Sigmoid colon (tissue), 7 donors: ENCODE results near the gene TAF1B. TPM values are rescaled to one million over a fixed set of nuclear protein-coding genes. Genes with fewer than 3 reads are reported as not detected.

ENCODE experiments used
- DNase-seq: peaks from one replicate; pipeline ENCODE4 v3.0.0-alpha.2; 2019
- H3K27ac ChIP-seq, 4 donors: fragments of 200-600 bp; sonication (generic); one replicate each; pipeline ENCODE4 v1.5.1; 2016 to 2019; ENCODE audit warnings: mild to moderate bottlenecking in 1 of 4
- H3K27me3 ChIP-seq, 3 donors: fragments of 200-600 bp; sonication (generic); one replicate each; pipeline ENCODE4 v1.5.1; 2019; ENCODE audit warnings: mild to moderate bottlenecking in 1 of 3
- H3K36me3 ChIP-seq, 4 donors: fragments of 200-600 bp; sonication (generic); one replicate each; pipeline ENCODE4 v1.5.1; 2016 to 2019
- H3K4me1 ChIP-seq, 4 donors: fragments of 200-600 bp; sonication (generic); one replicate each; pipeline ENCODE4 v1.5.1; 2017 to 2019
- H3K4me3 ChIP-seq, 4 donors: fragments of 200-600 bp; sonication (generic); one replicate each; pipeline ENCODE4 v1.5.1; 2017 to 2019; ENCODE audit warnings: mild to moderate bottlenecking in 2 of 4, moderate library complexity in 1 of 4
- H3K9me3 ChIP-seq, 4 donors: fragments of 200-600 bp in 3 of 4; sonication (generic) in 3 of 4; one replicate each; pipeline versions ENCODE4 v1.5.1 to v1.6.1; 2013 to 2019
- CTCF ChIP-seq, 4 experiments: fragments of 450-650 bp in 3 of 4; fragments of 200-600 bp in 1 of 4; IDR thresholded peaks; one replicate each; pipeline ENCODE4 v1.5.1; 2016 to 2019; ENCODE audit warnings: antibody characterized with exemption in 4 of 4, mild to moderate bottlenecking in 3 of 4, moderate library complexity in 2 of 4
- EP300 ChIP-seq, 4 donors: sonication (generic); formaldehyde crosslinking; IDR thresholded peaks; one replicate each; pipeline ENCODE4 v1.6.1; 2017; ENCODE audit warnings: antibody characterized with exemption in 4 of 4
- POLR2A ChIP-seq, 2 donors: fragments of 450-650 bp; IDR thresholded peaks; one replicate each; pipeline ENCODE4 v1.6.1; 2016; ENCODE audit warnings: antibody characterized with exemption in 2 of 2, mild to moderate bottlenecking in 2 of 2, moderate library complexity in 2 of 2
- POLR2AphosphoS5 ChIP-seq, 4 donors: sonication (generic); formaldehyde crosslinking; IDR thresholded peaks; one replicate each; pipeline ENCODE4 v1.6.1; 2017; ENCODE audit warnings: antibody characterized with exemption in 4 of 4
- WGBS, 2 donors: extraction: QIAGEN DNeasy Blood & Tissue Kit; methylation state at CpG; one replicate each; pipeline ENCODE4 v1.1.7; 2013; 5-methylcytosine and 5-hydroxymethylcytosine counted together
- intact Hi-C: fragments of 100-400 bp; cut with DNase I; formaldehyde crosslinking; loops from one replicate; pipeline ENCODE4 v1.15.1; 2023
- polyA plus RNA-seq, 3 donors: library from polyadenylated mRNA; stranded (reverse); fragments of 200-250 nt; gene quantifications; one replicate each; pipeline ENCODE4 v1.2.3, GENCODE V29; 2013
- total RNA-seq, 4 donors: library from RNA; depleted of rRNA; stranded (reverse); fragments of >200 nt; gene quantifications; one replicate each; pipeline ENCODE4 v1.1.0, GENCODE V29; 2016
- donor health status: healthy with polysubstance abuse.
- donor health status: Bipolar disorder and iron deficiency.
- donor health status: healthy.

Gene TAF1B
- total and polyA plus RNA-seq, 7 donors = 2.3 to 19.8 (median 11.4) TPM

- Histone ChIP-seq H3K36me3 (peaks cover 0 to 39% (median 0%) of the 10 kb centered on the region in 4 donors), H3K9me3 (peaks cover 0 to 5% (median 0%) of the 10 kb centered on the region in 4 donors), H3K4me3 (no peak overlapping the region), H3K27me3 (no peaks in the 10 kb centered on the region), H3K27ac (no peak overlapping the region), H3K4me1 (no peaks in the 10 kb centered on the region)
- DNase-seq = no peak
- TF ChIP-seq EP300 (IDR thresholded peaks at IDR 0.05) (no peak), CTCF (IDR thresholded peaks at IDR 0.05) (no peak), POLR2AphosphoS5 (IDR thresholded peaks at IDR 0.05) (no peak), POLR2A (IDR thresholded peaks at IDR 0.05) (no peak)
- 96 to 97% methylated on average over 17 of the region's 17 CpGs for WGBS, 2 donors
- intact Hi-C loops = no loop called here
Measured at GRCh38 chr2:9883897-9884296, 40.6 kb downstream of the TAF1B start.

DNA sequence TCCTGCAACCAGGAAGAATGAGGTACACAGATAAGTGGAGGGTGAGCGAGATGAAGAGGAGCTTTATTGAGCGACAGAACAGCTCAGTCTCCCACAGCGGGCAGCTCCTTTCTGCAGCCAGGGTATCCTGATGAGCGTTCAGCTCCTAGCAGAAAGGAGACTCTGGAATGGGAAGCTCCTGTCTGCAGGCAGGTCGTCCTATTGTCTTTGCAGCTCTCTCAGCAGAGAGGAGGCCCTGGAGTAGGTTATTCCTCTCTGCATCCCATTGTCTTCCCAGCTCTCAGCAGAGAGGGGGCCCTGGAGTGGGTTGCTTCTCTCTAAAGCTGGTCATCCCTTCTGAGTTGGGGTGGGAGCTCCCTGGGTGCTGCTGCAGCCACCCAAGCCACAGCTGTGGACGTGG, 41.2 kb downstream of the TAF1B start:
- Histone ChIP-seq H3K36me3 (peaks cover 0 to 34% (median 0%) of the 10 kb centered on the region in 4 donors), H3K9me3 (peaks cover 0 to 5% (median 0%) of the 10 kb centered on the region in 4 donors), H3K4me1 (no peaks in the 10 kb centered on the region), H3K4me3 (no peak overlapping the region), H3K27me3 (no peaks in the 10 kb centered on the region), H3K27ac (no peak overlapping the region)
- 96 to 97% methylated on average over 6 of the region's 6 CpGs for WGBS, 2 donors
- no peak for DNase-seq
- no peak for TF ChIP-seq POLR2A (IDR thresholded peaks at IDR 0.05)
- TF ChIP-seq POLR2AphosphoS5 (IDR thresholded peaks at IDR 0.05) = no peak
- TF ChIP-seq EP300 (IDR thresholded peaks at IDR 0.05) = no peak
- intact Hi-C loops = no loop called here

GRCh38 chr2:9885036-9885684, 41.9 kb downstream of the TAF1B start:
- H3K4me1 ChIP-seq = no peaks in the 10 kb centered on the region
- H3K4me3 ChIP-seq = no peak overlapping the region
- peaks cover 0 to 5% (median 0%) of the 10 kb centered on the region in 4 donors for H3K9me3 ChIP-seq
- H3K27ac ChIP-seq = no peak overlapping the region
- 92 to 94% methylated on average over 4 of the region's 4 CpGs for WGBS, 2 donors
- intact Hi-C loops = no loop called here
- no peak for TF ChIP-seq POLR2A (IDR thresholded peaks at IDR 0.05)
- no peak for TF ChIP-seq CTCF (IDR thresholded peaks at IDR 0.05)
- TF ChIP-seq EP300 (IDR thresholded peaks at IDR 0.05) = no peak
- no peak for TF ChIP-seq POLR2AphosphoS5 (IDR thresholded peaks at IDR 0.05)
- DNase-seq = no peak
- no peaks in the 10 kb centered on the region for H3K27me3 ChIP-seq
- peaks cover 0 to 28% (median 0%) of the 10 kb centered on the region in 4 donors for H3K36me3 ChIP-seq

DNA sequence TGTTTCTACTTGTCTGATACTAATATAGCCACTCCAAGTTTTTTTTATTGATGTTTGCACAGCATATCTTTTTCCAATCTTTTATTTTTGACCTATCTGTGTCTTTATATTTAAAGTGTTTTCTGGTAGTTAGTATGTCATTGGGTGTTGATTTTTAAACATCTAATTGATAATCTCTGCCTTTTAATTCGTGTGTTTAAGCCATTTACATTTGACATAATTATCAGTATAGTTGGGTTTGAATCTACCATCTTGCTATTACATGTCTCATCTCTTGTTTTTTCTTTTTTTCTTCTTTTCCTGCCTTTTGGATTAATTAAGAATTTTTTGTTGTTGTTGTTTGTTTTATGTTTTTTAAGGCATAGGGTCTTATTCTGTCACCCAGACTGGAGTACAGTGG, 44.2 kb downstream of the TAF1B start:
- no peak for DNase-seq
- no peak overlapping the region for H3K27ac ChIP-seq
- H3K36me3 ChIP-seq = peaks cover 0 to 36% (median 0%) of the 10 kb centered on the region in 4 donors
- intact Hi-C loops = no loop called here
- no peak overlapping the region for H3K4me3 ChIP-seq
- WGBS, 2 donors = 95 to 98% methylated on average over 1 of the region's 1 CpG
- TF ChIP-seq EP300 (IDR thresholded peaks at IDR 0.05) (no peak), POLR2A (IDR thresholded peaks at IDR 0.05) (no peak), POLR2AphosphoS5 (IDR thresholded peaks at IDR 0.05) (no peak), CTCF (IDR thresholded peaks at IDR 0.05) (no peak)
- H3K27me3 ChIP-seq = no peaks in the 10 kb centered on the region
- no peaks in the 10 kb centered on the region for H3K4me1 ChIP-seq
- H3K9me3 ChIP-seq = peaks cover 0 to 5% (median 0%) of the 10 kb centered on the region in 4 donors

DNA sequence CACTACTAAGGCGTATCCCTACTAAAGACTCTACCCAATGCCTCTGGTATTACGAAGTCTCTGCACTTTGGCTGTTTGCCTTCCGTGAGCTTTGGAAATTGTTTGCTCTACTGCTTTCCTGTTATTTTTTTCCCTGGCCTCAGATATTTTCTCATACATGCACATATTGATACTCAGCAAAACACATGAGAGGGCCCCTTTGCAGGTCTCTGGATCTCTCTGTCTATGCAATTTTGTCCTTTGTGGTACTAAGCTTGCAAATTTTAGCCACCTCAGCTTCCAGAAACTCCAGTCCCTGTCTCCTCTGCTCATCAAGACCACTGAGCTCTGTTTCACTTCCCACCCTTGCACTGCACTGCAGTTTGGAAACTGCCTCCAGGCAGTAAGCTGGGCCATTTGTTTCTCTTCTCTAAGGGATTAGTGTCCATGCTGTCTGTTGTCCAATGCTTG, 46.6 kb downstream of the TAF1B start:
- DNase-seq = no peak
- WGBS, 2 donors = 27 to 68% methylated on average over 3 of the region's 3 CpGs
- no peak for TF ChIP-seq POLR2AphosphoS5 (IDR thresholded peaks at IDR 0.05)
- TF ChIP-seq EP300 (IDR thresholded peaks at IDR 0.05) = no peak
- no peak for TF ChIP-seq CTCF (IDR thresholded peaks at IDR 0.05)
- no peak for TF ChIP-seq POLR2A (IDR thresholded peaks at IDR 0.05)
- peaks cover 0 to 18% (median 0%) of the 10 kb centered on the region in 4 donors for H3K36me3 ChIP-seq
- peaks cover 0 to 5% (median 0%) of the 10 kb centered on the region in 4 donors for H3K9me3 ChIP-seq
- H3K4me1 ChIP-seq = no peaks in the 10 kb centered on the region
- intact Hi-C loops = no loop called here
- H3K4me3 ChIP-seq = no peak overlapping the region
- H3K27me3 ChIP-seq = no peaks in the 10 kb centered on the region
- no peak overlapping the region for H3K27ac ChIP-seq
